HCT116 (cell line): ENCODE results near the gene TNS3. TPM values are rescaled to one million over a fixed set of nuclear protein-coding genes. Genes with fewer than 3 reads are reported as not detected.

ENCODE experiments used
- ATAC-seq: fragments of 200-7000 bp; cut with Tn5 transposase; 2 replicates; pipeline ENCODE4 v1.9.1; 2020; ENCODE audit warnings: mild to moderate bottlenecking, moderate library complexity
- BruUV-seq: library from RNA; stranded (reverse); fragments of 400-500 nt; replicated peaks from 2 replicates; lab custom pipeline; 2021; lab: Mats Ljungman, UMichigan
- CTCF ChIA-PET: fragments of 300-600 bp; sonication (Branson Sonifier 250); formaldehyde crosslinking; loops from one replicate; lab custom pipeline; 2021; ENCODE audit warnings: antibody characterized with exemption; lab: Charles Lee
- POLR2A ChIA-PET: fragments of 300-600, 350-600 bp; sonication (Branson Sonifier 250); formaldehyde crosslinking; loops from one replicate; lab custom pipeline; 2021; ENCODE audit warnings: antibody characterized with exemption; lab: Charles Lee
- RAD21 ChIA-PET, 2 experiments: fragments of 300-600 bp; sonication (Branson Sonifier 250); formaldehyde crosslinking; loops; one replicate each; lab custom pipeline; 2023; ENCODE audit warnings: low total read pairs in 2 of 2; ENCODE audit not compliant: uncharacterized antibody in 2 of 2, unreplicated experiment in 2 of 2, low non-redundant PET in 1 of 2; lab: Charles Lee
- DNase-seq: peaks from one replicate; pipeline ENCODE4 v3.0.0-alpha.2; 2010; ENCODE audit warnings: low read depth, low spot score
- H2AFZ ChIP-seq: fragments of 200-600 bp; shearing (Covaris generic), sonication (generic); 2 replicates; pipeline ENCODE4 v1.6.1; 2017; ENCODE audit warnings: low read depth, mixed run types, mixed read lengths, antibody characterized with exemption, low read length; ENCODE audit not compliant: poor library complexity, severe bottlenecking
- H3K27ac ChIP-seq: 2 replicates; pipeline ENCODE4 v1.5.1; 2012; ENCODE audit warnings: low read depth, low read length
- H3K27me3 ChIP-seq: fragments of 200-600 bp; sonication (generic); 2 replicates; pipeline ENCODE4 v1.6.1; 2016; ENCODE audit warnings: mixed run types, low read length, mixed read lengths; ENCODE audit not compliant: insufficient read depth
- H3K36me3 ChIP-seq, 2 experiments: fragments of 200-500 bp in 1 of 2; fragments of 200-600 bp in 1 of 2; sonication (Bioruptor generic) in 1 of 2; sonication (generic) in 1 of 2; 2 replicates each; pipeline versions ENCODE4 v1.5.1 to v1.6.1; 2014 to 2016; ENCODE audit warnings: low read length in 2 of 2, inconsistent platforms in 1 of 2, mixed read lengths in 1 of 2, mixed run types in 1 of 2; ENCODE audit not compliant: insufficient read depth in 2 of 2, control insufficient read depth in 1 of 2
- H3K4me1 ChIP-seq, 2 experiments: fragments of 200-600 bp in 1 of 2; sonication (generic) in 1 of 2; 2 replicates each; pipeline versions ENCODE4 v1.5.1 to v1.6.1; 2012 to 2017; ENCODE audit warnings: low read length in 2 of 2, inconsistent platforms in 1 of 2, mild to moderate bottlenecking in 1 of 2, mixed read lengths in 1 of 2, mixed run types in 1 of 2, moderate library complexity in 1 of 2; ENCODE audit not compliant: insufficient read depth in 2 of 2, control insufficient read depth in 1 of 2
- H3K4me2 ChIP-seq: fragments of 200-600 bp; sonication (generic); 2 replicates; pipeline ENCODE4 v1.6.1; 2017; ENCODE audit warnings: mixed run types, low read length, mixed read lengths
- H3K4me3 ChIP-seq, 2 experiments: fragments of 200-600 bp in 1 of 2; sonication (generic) in 1 of 2; replicated peaks in 1 of 2; 2 replicates each; pipeline ENCODE4 v1.5.1; 2011 to 2016; ENCODE audit warnings: low read length in 2 of 2, control low read depth in 1 of 2, low read depth in 1 of 2, mild to moderate bottlenecking in 1 of 2, mixed read lengths in 1 of 2, mixed run types in 1 of 2
- H3K79me2 ChIP-seq: fragments of 200-600 bp; sonication (generic); 2 replicates; pipeline ENCODE4 v1.6.1; 2017; ENCODE audit warnings: mild to moderate bottlenecking, mixed run types, low read length, moderate library complexity, mixed read lengths; ENCODE audit not compliant: insufficient read depth
- H3K9ac ChIP-seq: fragments of 200-600 bp; sonication (generic); 2 replicates; pipeline ENCODE4 v1.6.1; 2016; ENCODE audit warnings: low read length, mixed read lengths
- H3K9me2 ChIP-seq: fragments of 200-600 bp; sonication (generic), shearing (Covaris generic); 2 replicates; pipeline ENCODE4 v1.6.1; 2017; ENCODE audit warnings: mixed run types, mild to moderate bottlenecking, moderate library complexity; ENCODE audit not compliant: insufficient read depth
- H3K9me3 ChIP-seq, 2 experiments: fragments of 200-500 bp in 1 of 2; fragments of 200-600 bp in 1 of 2; sonication (Bioruptor generic) in 1 of 2; sonication (generic) in 1 of 2; 2 replicates each; pipeline ENCODE4 v1.6.1; 2014 to 2017; ENCODE audit warnings: low read length in 2 of 2, mixed read lengths in 2 of 2, inconsistent platforms in 1 of 2, low read depth in 1 of 2, mild to moderate bottlenecking in 1 of 2, mixed run types in 1 of 2, moderate library complexity in 1 of 2; ENCODE audit not compliant: control insufficient read depth in 1 of 2, insufficient read depth in 1 of 2
- H4K20me1 ChIP-seq: fragments of 200-600 bp; sonication (generic), shearing (Covaris generic); 2 replicates; pipeline ENCODE4 v1.6.1; 2017; ENCODE audit warnings: mixed run types, mild to moderate bottlenecking, moderate library complexity; ENCODE audit not compliant: insufficient read depth
- CBX3 ChIP-seq: IDR thresholded peaks from 2 replicates; pipeline ENCODE4 v1.6.1; 2012; ENCODE audit warnings: low read depth
- CEBPB ChIP-seq: IDR thresholded peaks from 2 replicates; pipeline ENCODE4 v1.6.1; 2012; ENCODE audit warnings: low read depth
- EGR1 ChIP-seq: IDR thresholded peaks from 2 replicates; pipeline ENCODE4 v1.6.1; 2012; ENCODE audit warnings: low read depth
- EZH2 ChIP-seq: fragments of 200-600 bp; sonication (generic); IDR thresholded peaks from 2 replicates; pipeline ENCODE4 v1.6.1; 2017; ENCODE audit warnings: antibody characterized with exemption, mixed run types
- EZH2phosphoT487 ChIP-seq: fragments of 200-600 bp; IDR thresholded peaks from 2 replicates; pipeline ENCODE4 v1.6.1; 2018; ENCODE audit warnings: antibody characterized with exemption, borderline replicate concordance
- MAX ChIP-seq: IDR thresholded peaks from 2 replicates; pipeline ENCODE4 v1.6.1; 2012
- POLR2A ChIP-seq: IDR thresholded peaks from 2 replicates; pipeline ENCODE4 v1.7.0; 2011; ENCODE audit warnings: borderline replicate concordance; ENCODE audit not compliant: insufficient read depth, insufficient read length; ENCODE audit errors: extremely low read depth
- POLR2AphosphoS5 ChIP-seq: IDR thresholded peaks from 2 replicates; pipeline ENCODE4 v1.6.1; 2011; ENCODE audit warnings: mild to moderate bottlenecking, low read depth, low read length, moderate library complexity
- SIN3A ChIP-seq: IDR thresholded peaks from 2 replicates; pipeline ENCODE4 v1.6.1; 2012; ENCODE audit warnings: low read depth
- SRF ChIP-seq: IDR thresholded peaks from 2 replicates; pipeline ENCODE4 v1.6.1; 2012; ENCODE audit warnings: low read depth
- intact Hi-C: fragments of 100-400 bp; cut with micrococcal nuclease; formaldehyde crosslinking; loops from 2 replicates; pipeline ENCODE4 v1.10.0; 2022
- total RNA-seq: library from RNA; stranded (reverse); gene quantifications from one replicate; pipeline ENCODE4 v1.2.1, GENCODE V29; 2021; ENCODE audit not compliant: unreplicated experiment
- TF ChIP-seq, protein P1 (sequence below): IDR thresholded peaks from 2 replicates; pipeline ENCODE4 v1.6.1; 2012
- TF ChIP-seq, protein P2 (sequence below), 3 experiments: fragments of 200-600 bp in 1 of 3; sonication (generic) in 1 of 3; IDR thresholded peaks in 2 of 3; conservative IDR thresholded peaks in 1 of 3; 2 replicates each; pipeline ENCODE4 v1.5.1; 2012 to 2017; ENCODE audit warnings: low read depth in 2 of 3, low read length in 2 of 3, antibody characterized with exemption in 1 of 3, borderline replicate concordance in 1 of 3, control low read depth in 1 of 3, mild to moderate bottlenecking in 1 of 3, mixed read lengths in 1 of 3, mixed run types in 1 of 3, moderate library complexity in 1 of 3; ENCODE audit not compliant: insufficient read depth in 1 of 3
- TF ChIP-seq, protein P3 (sequence below): IDR thresholded peaks from 2 replicates; pipeline ENCODE4 v1.6.1; 2011; ENCODE audit warnings: mild to moderate bottlenecking, low read length, moderate library complexity; ENCODE audit not compliant: insufficient replicate concordance; ENCODE audit errors: extremely low read depth

The TNS3 gene
- total RNA-seq, 1 experiment from 2014 or later: 9.1 TPM

GRCh38 chr7:47346377-47346914 lies 235.5 kb downstream of the TNS3 start:
- H3K9me3 ChIP-seq: no peaks in the 10 kb centered on the region
- intact Hi-C loops: no loop called here
- H3K4me1 ChIP-seq: no peaks in the 10 kb centered on the region
- no peak overlapping the region for H2AFZ ChIP-seq
- no peaks in the 10 kb centered on the region for H3K9me2 ChIP-seq
- no peak for ATAC-seq
- H3K9ac ChIP-seq: no peak overlapping the region
- H3K79me2 ChIP-seq: no peaks in the 10 kb centered on the region
- BruUV-seq: no TSS peak
- H3K27ac ChIP-seq: no peak overlapping the region
- ChIA-PET POLR2A (no interaction called here), CTCF (no interaction called here), RAD21 (no interaction called here)
- TF ChIP-seq, protein P1, sequence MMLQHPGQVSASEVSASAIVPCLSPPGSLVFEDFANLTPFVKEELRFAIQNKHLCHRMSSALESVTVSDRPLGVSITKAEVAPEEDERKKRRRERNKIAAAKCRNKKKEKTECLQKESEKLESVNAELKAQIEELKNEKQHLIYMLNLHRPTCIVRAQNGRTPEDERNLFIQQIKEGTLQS: no peak
- TF ChIP-seq, protein P2, sequence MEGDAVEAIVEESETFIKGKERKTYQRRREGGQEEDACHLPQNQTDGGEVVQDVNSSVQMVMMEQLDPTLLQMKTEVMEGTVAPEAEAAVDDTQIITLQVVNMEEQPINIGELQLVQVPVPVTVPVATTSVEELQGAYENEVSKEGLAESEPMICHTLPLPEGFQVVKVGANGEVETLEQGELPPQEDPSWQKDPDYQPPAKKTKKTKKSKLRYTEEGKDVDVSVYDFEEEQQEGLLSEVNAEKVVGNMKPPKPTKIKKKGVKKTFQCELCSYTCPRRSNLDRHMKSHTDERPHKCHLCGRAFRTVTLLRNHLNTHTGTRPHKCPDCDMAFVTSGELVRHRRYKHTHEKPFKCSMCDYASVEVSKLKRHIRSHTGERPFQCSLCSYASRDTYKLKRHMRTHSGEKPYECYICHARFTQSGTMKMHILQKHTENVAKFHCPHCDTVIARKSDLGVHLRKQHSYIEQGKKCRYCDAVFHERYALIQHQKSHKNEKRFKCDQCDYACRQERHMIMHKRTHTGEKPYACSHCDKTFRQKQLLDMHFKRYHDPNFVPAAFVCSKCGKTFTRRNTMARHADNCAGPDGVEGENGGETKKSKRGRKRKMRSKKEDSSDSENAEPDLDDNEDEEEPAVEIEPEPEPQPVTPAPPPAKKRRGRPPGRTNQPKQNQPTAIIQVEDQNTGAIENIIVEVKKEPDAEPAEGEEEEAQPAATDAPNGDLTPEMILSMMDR (IDR thresholded peaks at IDR 0.05 in 2 of 3, conservative IDR thresholded peaks at IDR 0.05 in 1 of 3; ENCODE audit: borderline replicate concordance in 1 of 3, insufficient read depth in 1 of 3, low read depth in 2 of 3, low read length in 2 of 3): no peak
- TF ChIP-seq EZH2phosphoT487 (no peak), EZH2 (no peak), EGR1 (no peak), SRF (no peak)
- no peaks in the 10 kb centered on the region for H3K27me3 ChIP-seq
- no peak overlapping the region for H3K4me3 ChIP-seq
- no peaks in the 10 kb centered on the region for H3K36me3 ChIP-seq
- no peak for DNase-seq
- H3K4me2 ChIP-seq: no peak overlapping the region
- no peaks in the 10 kb centered on the region for H4K20me1 ChIP-seq

GRCh38 chr7:47345857-47346298 lies 236.0 kb downstream of the TNS3 start:
- no TSS peak for BruUV-seq
- Histone ChIP-seq H3K9me2 (no peaks in the 10 kb centered on the region), H4K20me1 (no peaks in the 10 kb centered on the region), H3K4me3 (no peak overlapping the region), H3K27me3 (no peaks in the 10 kb centered on the region), H3K36me3 (no peaks in the 10 kb centered on the region), H3K4me2 (no peak overlapping the region), H3K4me1 (no peaks in the 10 kb centered on the region), H3K9me3 (no peaks in the 10 kb centered on the region), H3K79me2 (no peaks in the 10 kb centered on the region), H3K9ac (no peak overlapping the region), H2AFZ (no peak overlapping the region), H3K27ac (no peak overlapping the region)
- RAD21 ChIA-PET: no interaction called here
- no peak for ATAC-seq
- no peak for DNase-seq
- POLR2A ChIA-PET: no interaction called here
- CTCF ChIA-PET: no interaction called here
- intact Hi-C loops: no loop called here
- TF ChIP-seq SRF (no peak), SIN3A (no peak), CEBPB (no peak), POLR2AphosphoS5 (no peak), CBX3 (no peak), MAX (no peak), EZH2 (no peak), POLR2A (no peak), EGR1 (no peak)
- TF ChIP-seq, protein P3, sequence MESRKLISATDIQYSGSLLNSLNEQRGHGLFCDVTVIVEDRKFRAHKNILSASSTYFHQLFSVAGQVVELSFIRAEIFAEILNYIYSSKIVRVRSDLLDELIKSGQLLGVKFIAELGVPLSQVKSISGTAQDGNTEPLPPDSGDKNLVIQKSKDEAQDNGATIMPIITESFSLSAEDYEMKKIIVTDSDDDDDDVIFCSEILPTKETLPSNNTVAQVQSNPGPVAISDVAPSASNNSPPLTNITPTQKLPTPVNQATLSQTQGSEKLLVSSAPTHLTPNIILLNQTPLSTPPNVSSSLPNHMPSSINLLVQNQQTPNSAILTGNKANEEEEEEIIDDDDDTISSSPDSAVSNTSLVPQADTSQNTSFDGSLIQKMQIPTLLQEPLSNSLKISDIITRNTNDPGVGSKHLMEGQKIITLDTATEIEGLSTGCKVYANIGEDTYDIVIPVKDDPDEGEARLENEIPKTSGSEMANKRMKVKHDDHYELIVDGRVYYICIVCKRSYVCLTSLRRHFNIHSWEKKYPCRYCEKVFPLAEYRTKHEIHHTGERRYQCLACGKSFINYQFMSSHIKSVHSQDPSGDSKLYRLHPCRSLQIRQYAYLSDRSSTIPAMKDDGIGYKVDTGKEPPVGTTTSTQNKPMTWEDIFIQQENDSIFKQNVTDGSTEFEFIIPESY: no peak
- TF ChIP-seq, protein P2 (IDR thresholded peaks at IDR 0.05 in 2 of 3, conservative IDR thresholded peaks at IDR 0.05 in 1 of 3; ENCODE audit: borderline replicate concordance in 1 of 3, insufficient read depth in 1 of 3, low read depth in 2 of 3, low read length in 2 of 3): no peak
